ENCODE measurements around the gene PLXNA2.
A peak's percentile ranks its signal among the peaks of the same experiment; 100 is the strongest.

Gene PLXNA2

DNA sequence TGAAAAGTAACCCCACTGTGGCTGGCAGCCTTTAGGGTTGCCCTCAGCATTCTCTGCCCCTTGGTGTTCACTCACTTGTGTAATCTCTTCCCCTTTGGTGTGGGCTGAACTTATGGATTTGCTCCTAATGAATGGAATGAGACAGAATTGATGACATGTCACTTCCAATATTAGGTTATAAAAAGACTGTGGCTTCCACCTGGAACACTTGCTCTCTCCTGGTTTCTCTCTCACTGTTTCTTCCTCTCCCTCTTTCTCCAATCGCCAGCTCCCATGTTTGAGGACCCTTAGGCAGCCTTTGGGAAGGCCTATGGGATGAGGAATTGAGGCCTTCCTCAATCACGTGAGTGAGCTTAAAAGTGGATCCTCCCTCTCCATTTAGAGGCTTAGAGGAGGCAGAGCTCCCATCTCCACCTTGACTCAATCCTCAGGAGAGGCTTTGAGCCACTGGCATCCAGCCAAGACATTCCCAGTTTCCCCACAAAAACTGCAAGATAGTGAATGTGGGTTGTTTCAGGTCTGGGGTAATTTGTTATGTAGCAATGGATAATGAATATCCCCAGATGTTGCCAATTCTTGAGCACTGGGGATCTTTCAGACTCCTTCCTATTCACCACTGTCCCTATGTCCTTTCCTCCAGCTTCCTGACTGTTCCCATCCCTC is 237.8 kb downstream of the PLXNA2 start:
- DNase-seq, result no peak

- DNase-seq, result no peak
These were observed 239.3 kb downstream of the PLXNA2 start for GRCh38 chr1:208004851-208005250.

- DNase-seq, result no peak
These were observed 240.9 kb downstream of the PLXNA2 start for GRCh38 chr1:208003241-208003640.

- DNase-seq, result no peak
These were observed 241.5 kb downstream of the PLXNA2 start for GRCh38 chr1:208002672-208003071.

DNA sequence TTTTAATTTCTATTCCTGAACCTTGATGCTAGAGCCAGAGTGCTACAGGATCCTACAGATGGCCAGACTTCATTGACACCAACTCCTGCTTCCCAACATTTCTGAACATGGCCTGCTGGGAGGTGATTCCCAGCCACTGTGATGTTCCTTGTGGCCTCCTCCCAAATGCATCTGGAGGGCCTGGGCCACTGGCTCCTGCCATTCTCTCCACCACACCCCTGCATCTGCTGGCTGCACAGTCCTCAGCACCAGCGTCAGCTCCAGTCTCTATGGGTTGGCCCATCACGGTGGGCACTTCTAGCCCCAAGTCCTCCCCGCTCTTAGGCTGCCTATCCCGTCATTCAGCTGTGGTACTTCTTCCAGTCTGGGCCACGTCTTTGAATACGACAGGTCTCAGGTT is 242.1 kb downstream of the PLXNA2 start:
- DNase-seq, result no peak

DNA sequence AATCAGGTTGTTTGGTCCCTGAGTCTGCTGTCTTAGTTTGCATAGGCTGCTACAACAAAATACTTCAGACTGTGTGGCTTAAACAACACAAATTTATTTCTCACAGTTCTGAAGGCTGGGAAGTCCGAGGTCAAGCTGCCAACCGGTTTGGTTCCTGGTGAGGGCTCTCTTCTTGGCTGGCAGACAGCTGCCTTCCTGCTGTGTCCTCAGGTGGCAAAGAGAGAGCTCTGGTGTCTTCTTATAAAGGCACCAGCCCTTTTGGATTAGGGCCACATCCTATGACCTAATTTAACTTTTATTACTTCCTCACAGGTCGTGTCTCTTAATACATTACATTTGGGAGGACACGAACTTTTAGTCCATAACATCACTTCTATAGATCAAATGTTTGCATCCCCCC is 243.7 kb downstream of the PLXNA2 start:
- DNase-seq, result no peak

GRCh38 chr1:207999972-208000371 is 244.2 kb downstream of the PLXNA2 start:
- no peak for DNase-seq

GRCh38 chr1:207999274-207999915 is 244.8 kb downstream of the PLXNA2 start:
- DNase-seq, result no peak

DNA sequence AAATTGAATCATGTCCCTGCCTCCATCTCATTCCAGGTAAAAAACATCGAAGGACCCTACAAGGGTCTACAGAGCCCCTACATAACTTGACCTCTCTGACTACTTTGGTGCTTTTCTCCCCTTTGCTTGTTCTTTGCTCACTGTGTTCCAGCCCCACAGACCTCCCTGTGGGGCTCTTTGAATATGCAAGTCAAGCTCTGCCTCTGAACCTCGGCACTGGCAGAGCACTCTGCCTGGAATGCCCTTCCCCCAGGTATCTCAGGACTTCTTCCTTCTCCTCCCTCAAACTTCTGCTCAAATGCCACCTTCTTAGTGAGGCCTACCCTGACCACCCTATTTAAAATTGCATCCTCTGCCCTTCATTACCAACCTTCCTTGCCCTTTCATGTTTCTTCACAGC is 245.5 kb downstream of the PLXNA2 start:
- no peak for DNase-seq

DNA sequence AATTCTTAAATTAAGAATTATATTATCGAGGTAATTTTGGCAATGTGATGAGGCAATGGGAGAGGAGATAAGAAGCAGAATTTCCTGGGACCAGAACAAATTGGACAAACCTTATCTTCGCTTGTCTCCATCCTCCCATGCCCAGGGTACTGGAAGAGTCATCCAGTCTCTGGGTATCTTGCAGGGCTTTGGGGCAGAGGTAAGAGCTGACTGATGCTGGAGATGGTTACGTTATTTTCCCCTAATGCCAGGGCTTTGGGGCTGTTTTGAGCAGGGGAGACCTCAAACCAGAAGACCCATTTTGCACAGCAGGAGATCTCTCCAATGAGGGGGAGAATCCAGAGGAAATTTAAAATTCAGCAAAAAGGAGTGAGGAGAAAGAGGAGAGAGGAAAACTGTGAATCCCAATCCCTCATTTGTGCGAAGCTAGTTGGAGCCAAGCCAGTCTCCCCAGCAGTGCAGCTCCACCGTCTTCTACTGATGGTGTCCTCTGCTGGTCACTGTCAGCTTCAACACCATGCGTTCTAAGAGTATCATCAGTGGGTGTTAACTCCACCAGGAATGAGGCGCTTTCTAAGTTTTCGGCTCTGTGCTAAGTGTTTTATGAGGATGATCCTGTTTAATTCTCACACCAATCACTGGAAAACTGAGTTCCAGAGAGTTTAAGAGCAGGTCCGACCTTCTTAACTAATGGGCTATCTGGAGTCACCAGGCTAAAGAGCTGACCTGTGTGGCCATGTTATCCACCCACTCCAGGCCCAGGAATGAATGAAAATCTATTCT is 246.5 kb downstream of the PLXNA2 start:
- peak; percentile 38 to 78 (median 57) for DNase-seq

DNA sequence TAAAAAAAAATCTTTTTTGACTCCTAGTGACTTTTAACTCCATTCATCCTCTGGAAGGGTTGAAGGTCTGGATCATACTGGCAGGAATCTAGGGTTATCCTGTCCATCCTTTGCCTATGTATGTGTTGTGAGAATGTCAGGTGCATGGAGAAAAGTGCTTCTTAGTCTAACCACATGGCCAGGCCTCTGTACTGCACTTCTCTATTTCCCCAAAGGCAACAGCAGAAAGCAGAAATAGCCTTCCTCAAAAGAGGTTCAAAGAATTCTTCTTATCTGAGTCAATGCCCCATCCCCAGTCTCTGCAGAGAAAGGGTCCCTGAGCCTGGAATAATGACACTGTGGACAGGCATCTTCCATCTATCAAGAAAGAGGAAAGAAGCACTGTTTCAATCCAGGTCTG is 247.5 kb downstream of the PLXNA2 start:
- DNase-seq, result no peak

- DNase-seq, result no peak
These were observed 248.6 kb downstream of the PLXNA2 start for GRCh38 chr1:207995576-207995975.

DNA sequence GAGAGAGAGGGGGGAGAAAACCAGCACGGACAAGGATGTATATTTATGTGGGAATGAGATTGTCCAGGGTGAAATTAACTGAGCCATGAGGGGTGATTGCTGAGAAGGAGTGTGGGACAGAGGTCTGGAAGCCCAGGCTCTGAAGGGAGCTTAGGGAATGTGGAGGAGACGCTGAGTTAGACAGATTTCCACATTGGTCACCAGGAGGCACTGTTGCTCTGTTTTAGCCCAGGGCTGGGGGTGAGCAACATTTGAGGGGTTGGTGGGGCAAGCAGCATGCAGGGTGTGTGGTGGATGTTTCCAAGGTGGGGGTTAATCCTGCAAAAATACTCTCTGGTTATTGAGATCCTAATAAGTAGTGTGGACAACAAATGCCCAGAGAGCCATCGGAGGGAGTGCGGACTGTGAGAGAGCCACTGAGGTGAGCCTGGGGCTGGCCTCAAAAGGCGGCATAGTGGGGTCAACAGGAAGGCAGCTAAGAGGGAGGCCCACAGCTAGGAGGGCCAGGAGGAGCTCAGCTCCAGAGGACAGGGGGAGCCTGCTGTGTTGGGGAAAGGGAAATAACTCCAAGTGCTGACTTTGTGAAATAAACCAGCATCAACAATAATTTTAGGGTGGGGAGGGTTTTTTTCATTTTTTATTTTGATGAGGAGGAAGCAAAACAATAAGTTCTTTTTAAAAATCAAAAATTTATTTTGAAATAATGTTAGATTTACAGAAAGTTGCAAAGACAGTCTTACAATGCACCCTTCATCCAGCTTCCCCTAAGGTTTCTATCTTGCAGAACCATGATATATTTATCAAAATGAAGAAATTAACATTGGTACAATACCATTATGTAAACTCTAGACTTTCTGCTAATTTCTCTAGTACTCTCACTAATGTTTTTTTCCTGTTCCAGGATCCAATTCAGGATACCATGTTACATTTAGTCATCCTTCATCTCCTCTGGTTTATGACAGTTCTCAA is 250.4 kb downstream of the PLXNA2 start:
- peak in 1 of 3 experiments; percentile 5 for DNase-seq

DNA sequence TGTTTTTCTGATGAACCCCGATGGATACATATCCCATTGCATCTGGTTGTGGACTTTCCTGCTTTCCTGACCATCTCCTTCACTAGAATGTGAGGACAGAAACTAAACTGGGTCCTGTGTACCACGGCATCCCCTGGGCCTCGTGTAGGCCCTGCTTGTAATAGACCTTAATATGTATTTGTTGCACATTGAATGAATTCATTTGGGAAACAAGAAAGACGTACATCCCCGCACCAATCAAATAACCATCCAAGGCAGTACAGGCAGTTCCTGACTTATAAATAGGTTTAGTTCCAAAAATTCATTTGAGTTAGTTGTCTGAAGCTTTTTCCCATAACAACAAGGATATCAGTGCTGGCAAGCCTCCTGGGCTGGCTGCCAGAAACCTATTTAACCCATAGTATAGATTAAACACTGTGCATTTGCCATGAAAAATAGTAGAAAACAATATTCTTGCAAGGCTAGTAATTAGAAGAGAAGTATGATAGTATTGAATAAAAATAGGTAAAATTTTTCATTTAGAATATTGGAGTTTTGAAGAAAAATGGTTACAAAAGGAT is 251.4 kb downstream of the PLXNA2 start:
- no peak for DNase-seq

- peak in 1 of 3 experiments; percentile 33 for DNase-seq
These were observed 252.6 kb downstream of the PLXNA2 start for GRCh38 chr1:207991583-207992026.

DNA sequence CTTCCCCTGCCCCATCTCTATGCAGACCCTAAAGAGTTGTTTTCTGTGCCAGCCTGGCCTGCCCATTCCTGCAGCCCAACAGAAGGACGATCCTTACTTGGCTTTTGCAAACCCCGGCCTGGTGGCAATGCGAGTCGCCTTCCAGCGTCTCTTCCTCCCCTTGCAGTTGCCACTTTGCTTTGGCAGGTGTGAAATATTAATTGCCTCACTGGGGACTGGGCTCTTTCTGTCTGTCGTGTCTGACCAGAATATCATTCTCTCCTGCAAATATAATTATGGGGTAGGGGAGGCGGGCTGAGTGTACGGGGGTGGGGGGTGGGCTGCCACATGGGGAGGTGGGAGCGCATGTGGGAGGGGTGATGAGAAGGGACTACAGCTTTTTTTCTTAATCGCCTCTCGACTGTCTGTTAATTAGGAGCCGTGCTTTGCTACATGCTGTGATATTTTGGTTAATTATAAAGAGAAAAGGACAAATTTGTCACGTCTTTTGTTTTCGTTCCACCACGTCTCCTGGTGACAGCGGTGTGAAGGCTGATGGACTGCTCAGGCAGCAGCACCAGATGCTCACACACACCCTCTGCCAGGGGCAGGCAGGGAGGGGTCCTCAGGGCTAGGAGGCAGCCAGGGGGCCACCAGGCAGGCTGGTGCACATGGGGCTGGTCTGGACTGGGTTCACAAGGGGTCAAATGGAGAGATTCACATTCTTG is 253.2 kb downstream of the PLXNA2 start:
- DNase-seq, result peak in 2 of 3 experiments; percentile 79 to 95

DNA sequence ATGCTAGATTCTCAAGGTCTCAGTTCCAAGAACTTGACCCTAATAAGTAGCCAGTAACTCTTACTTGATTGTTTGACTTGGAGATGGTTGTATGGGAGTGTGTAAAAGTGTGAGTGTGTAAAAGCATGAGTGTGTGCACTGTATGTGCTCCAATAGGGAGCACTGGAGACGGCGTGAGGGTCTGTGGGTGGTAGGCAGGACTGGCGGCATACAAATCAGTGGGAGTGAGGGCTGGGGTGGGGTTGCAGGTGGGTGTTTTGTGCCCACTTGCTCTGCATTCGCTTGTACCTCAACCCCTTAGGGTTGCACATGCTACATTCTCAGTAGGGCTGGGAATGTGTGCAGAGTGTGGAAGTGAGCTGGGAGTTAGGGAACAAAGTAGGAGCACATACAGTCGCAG is 253.7 kb downstream of the PLXNA2 start:
- DNase-seq, result no peak

- DNase-seq, result no peak
These were observed 255.6 kb downstream of the PLXNA2 start for GRCh38 chr1:207988326-207989165.

DNA sequence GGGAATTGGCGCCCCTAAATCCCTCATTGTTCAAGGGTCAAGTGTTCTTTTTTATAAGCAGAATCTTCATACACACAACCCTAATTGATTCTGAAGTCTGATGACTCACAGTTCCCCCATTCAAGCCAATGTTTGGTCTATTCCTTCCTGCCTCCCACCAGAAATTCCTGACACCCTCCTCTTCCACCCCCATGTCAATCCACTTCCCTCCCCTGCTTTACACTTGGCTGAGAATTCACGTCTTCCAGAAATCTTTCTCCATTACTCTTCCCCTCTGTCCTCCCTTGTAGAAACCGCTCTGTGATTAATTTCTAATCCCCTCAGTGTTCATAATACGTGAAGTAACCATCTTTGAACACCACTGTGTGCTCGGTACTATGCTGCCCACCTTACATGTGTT is 257.0 kb downstream of the PLXNA2 start:
- DNase-seq, result no peak

- DNase-seq, result no peak
These were observed 258.2 kb downstream of the PLXNA2 start for GRCh38 chr1:207985996-207986395.

Measured in NCI-H1417 (cell line).